Hematopoietic multipotent progenitor cell treated with erythropoietin and hydrocortisone succinate and interleukin-3 and kit ligand, for 6 days (in vitro differentiated cells): ENCODE measurements around the gene SMIM20.
A peak's percentile ranks its signal among the peaks of the same experiment; 100 is the strongest.
"Not testable (repeated sequence)": the region's sequence is repeated elsewhere in the genome, so short reads cannot be mapped to it uniquely, and the experiment has no call there.

Source experiments
- DNase-seq: peaks from one replicate; pipeline ENCODE4 v3.0.0-alpha.2; 2015

Gene SMIM20

GRCh38 chr4:25892796-25893195, 21.2 kb upstream of the SMIM20 start:
- no peak for DNase-seq

- no peak for DNase-seq
These were observed 17.1 kb upstream of the SMIM20 start for GRCh38 chr4:25896776-25897539.

GRCh38 chr4:25900310-25900709, 13.7 kb upstream of the SMIM20 start:
- DNase-seq, result no peak

- DNase-seq, result no peak
These were observed 13.0 kb upstream of the SMIM20 start for GRCh38 chr4:25901030-25901430.

- DNase-seq, result peak; percentile 73
These were observed 9.9 kb upstream of the SMIM20 start for GRCh38 chr4:25903900-25904747.

- no peak for DNase-seq
These were observed 9.3 kb upstream of the SMIM20 start for GRCh38 chr4:25904748-25905082.

- DNase-seq, result no peak
These were observed 8.6 kb upstream of the SMIM20 start for GRCh38 chr4:25905371-25905770.

GRCh38 chr4:25906113-25906512, 7.9 kb upstream of the SMIM20 start:
- not testable (repeated sequence) for DNase-seq

- DNase-seq, result no peak
These were observed 5.5 kb upstream of the SMIM20 start for GRCh38 chr4:25908491-25908901.

- DNase-seq, result no peak
These were observed 2.7 kb upstream of the SMIM20 start for GRCh38 chr4:25911356-25911755.

GRCh38 chr4:25913056-25913850, 767 bp upstream of the SMIM20 start:
- peak; percentile 22 for DNase-seq

- DNase-seq, result no peak
These were observed 791 bp downstream of the SMIM20 start for GRCh38 chr4:25914670-25915352.

GRCh38 chr4:25915353-25915705, 1.3 kb downstream of the SMIM20 start:
- DNase-seq, result peak; percentile 43

GRCh38 chr4:25916870-25917269, 2.9 kb downstream of the SMIM20 start:
- DNase-seq, result no peak

GRCh38 chr4:25919676-25920075, 5.7 kb downstream of the SMIM20 start:
- DNase-seq, result peak; percentile 33

GRCh38 chr4:25921922-25922321, 7.9 kb downstream of the SMIM20 start:
- DNase-seq, result no peak

- no peak for DNase-seq
These were observed 8.9 kb downstream of the SMIM20 start for GRCh38 chr4:25922812-25923369.

- DNase-seq, result no peak
These were observed 9.7 kb downstream of the SMIM20 start for GRCh38 chr4:25923745-25924144.

- DNase-seq, result peak; percentile 62
These were observed 11.6 kb downstream of the SMIM20 start for GRCh38 chr4:25925486-25926201.

GRCh38 chr4:25926462-25926861, 12.4 kb downstream of the SMIM20 start:
- no peak for DNase-seq

- DNase-seq, result no peak
These were observed 13.6 kb downstream of the SMIM20 start for GRCh38 chr4:25927361-25928195.
